H1 (cell line): ENCODE measurements around the gene SEC24B. TPM values are rescaled to one million over a fixed set of nuclear protein-coding genes. Genes with fewer than 3 reads are reported as not detected.

Experiments
- EGR1 ChIP-seq: IDR thresholded peaks from 2 replicates; pipeline ENCODE4 v1.6.1; 2011; ENCODE audit warnings: low read depth, low read length, borderline replicate concordance
- GABPA ChIP-seq: IDR thresholded peaks from 2 replicates; pipeline ENCODE4 v1.6.1; 2011; ENCODE audit warnings: mild to moderate bottlenecking, low read length, moderate library complexity, borderline replicate concordance; ENCODE audit not compliant: insufficient read depth
- HDAC2 ChIP-seq, 2 experiments: fragments of 300-600 bp in 1 of 2; sonication (generic) in 1 of 2; IDR thresholded peaks; 2 replicates each; pipeline ENCODE4 v1.6.1; 2011 to 2012; ENCODE audit warnings: low read depth in 2 of 2, low read length in 2 of 2, mild to moderate bottlenecking in 2 of 2, moderate library complexity in 2 of 2, borderline replicate concordance in 1 of 2, inconsistent platforms in 1 of 2
- MAFK ChIP-seq: IDR thresholded peaks from 2 replicates; pipeline ENCODE4 v1.6.1; 2012; ENCODE audit warnings: low read depth, mild to moderate bottlenecking, improper control_type of control experiment, low read length
- SP2 ChIP-seq: IDR thresholded peaks from 2 replicates; pipeline ENCODE4 v1.6.1; 2012; ENCODE audit warnings: mild to moderate bottlenecking, low read length, inconsistent platforms
- polyA plus RNA-seq, 7 experiments: library from polyadenylated mRNA; depleted of rRNA in 3 of 7; stranded (reverse) in 5 of 7; unstranded in 2 of 7; fragments of >200 nt in 5 of 7; fragments of 200-250 nt in 2 of 7; gene quantifications; 1 replicate in 5 of 7; 2 replicates in 1 of 7; 4 replicates in 1 of 7; pipeline versions ENCODE4 v1.2.1 to v1.2.3, GENCODE V29; 2011 to 2013; ENCODE audit warnings: missing spikeins in 2 of 7, mixed read lengths in 2 of 7
- total RNA-seq: library from RNA; stranded (reverse); fragmentation: NEBNext Ultra II Directional; extraction: Animal tissue kit (Norgen Biotek cat#: 25700); gene quantifications from 2 replicates; pipeline ENCODE4 v1.2.1, GENCODE V29; 2021
- TF ChIP-seq, protein P1 (sequence below): fragments of 300-600 bp; sonication (generic); IDR thresholded peaks from 2 replicates; pipeline ENCODE4 v1.7.1; 2012; ENCODE audit warnings: low read length, moderate library complexity, mild to moderate bottlenecking, inconsistent platforms; ENCODE audit not compliant: insufficient replicate concordance
- TF ChIP-seq, protein P2 (sequence below): IDR thresholded peaks from 2 replicates; pipeline ENCODE4 v1.6.1; 2012; ENCODE audit warnings: inconsistent platforms
- TF ChIP-seq, protein P3 (sequence below), 3 experiments: IDR thresholded peaks; 1 replicate in 2 of 3; 2 replicates in 1 of 3; pipeline versions ENCODE4 v1.5.1 to v1.6.1; 2011; ENCODE audit warnings: low read length in 3 of 3, mild to moderate bottlenecking in 3 of 3, inconsistent platforms in 2 of 3, low read depth in 1 of 3, moderate library complexity in 1 of 3; ENCODE audit not compliant: insufficient read depth in 1 of 3; ENCODE audit errors: control extremely low read depth in 1 of 3

SEC24B gene
- total and polyA plus RNA-seq, 2 of the 8 experiments (the other 6 are each of a cell fraction or from before 2014, with no cell fraction given): 25.6 to 30.9 TPM

DNA sequence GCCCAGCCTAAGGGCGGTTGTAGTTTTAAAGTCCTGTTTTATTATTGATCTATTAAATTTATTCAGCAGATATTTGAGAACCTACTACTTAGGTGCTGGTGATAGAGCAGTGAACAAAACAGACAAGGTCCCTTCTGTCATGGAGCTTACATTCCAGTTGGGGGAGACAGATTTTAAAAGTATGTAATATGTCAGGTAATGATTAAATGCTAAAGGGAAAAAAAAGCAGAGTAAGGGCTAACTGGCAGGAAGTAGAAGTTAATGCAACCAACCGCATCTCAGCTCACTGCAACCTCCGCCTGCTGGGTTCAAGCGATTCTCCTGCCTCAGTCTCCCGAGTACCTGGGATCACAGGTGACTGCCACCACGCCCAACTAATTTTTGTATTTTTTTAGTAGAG lies 118.6 kb downstream of the SEC24B start (continued):
- TF ChIP-seq, protein P1, sequence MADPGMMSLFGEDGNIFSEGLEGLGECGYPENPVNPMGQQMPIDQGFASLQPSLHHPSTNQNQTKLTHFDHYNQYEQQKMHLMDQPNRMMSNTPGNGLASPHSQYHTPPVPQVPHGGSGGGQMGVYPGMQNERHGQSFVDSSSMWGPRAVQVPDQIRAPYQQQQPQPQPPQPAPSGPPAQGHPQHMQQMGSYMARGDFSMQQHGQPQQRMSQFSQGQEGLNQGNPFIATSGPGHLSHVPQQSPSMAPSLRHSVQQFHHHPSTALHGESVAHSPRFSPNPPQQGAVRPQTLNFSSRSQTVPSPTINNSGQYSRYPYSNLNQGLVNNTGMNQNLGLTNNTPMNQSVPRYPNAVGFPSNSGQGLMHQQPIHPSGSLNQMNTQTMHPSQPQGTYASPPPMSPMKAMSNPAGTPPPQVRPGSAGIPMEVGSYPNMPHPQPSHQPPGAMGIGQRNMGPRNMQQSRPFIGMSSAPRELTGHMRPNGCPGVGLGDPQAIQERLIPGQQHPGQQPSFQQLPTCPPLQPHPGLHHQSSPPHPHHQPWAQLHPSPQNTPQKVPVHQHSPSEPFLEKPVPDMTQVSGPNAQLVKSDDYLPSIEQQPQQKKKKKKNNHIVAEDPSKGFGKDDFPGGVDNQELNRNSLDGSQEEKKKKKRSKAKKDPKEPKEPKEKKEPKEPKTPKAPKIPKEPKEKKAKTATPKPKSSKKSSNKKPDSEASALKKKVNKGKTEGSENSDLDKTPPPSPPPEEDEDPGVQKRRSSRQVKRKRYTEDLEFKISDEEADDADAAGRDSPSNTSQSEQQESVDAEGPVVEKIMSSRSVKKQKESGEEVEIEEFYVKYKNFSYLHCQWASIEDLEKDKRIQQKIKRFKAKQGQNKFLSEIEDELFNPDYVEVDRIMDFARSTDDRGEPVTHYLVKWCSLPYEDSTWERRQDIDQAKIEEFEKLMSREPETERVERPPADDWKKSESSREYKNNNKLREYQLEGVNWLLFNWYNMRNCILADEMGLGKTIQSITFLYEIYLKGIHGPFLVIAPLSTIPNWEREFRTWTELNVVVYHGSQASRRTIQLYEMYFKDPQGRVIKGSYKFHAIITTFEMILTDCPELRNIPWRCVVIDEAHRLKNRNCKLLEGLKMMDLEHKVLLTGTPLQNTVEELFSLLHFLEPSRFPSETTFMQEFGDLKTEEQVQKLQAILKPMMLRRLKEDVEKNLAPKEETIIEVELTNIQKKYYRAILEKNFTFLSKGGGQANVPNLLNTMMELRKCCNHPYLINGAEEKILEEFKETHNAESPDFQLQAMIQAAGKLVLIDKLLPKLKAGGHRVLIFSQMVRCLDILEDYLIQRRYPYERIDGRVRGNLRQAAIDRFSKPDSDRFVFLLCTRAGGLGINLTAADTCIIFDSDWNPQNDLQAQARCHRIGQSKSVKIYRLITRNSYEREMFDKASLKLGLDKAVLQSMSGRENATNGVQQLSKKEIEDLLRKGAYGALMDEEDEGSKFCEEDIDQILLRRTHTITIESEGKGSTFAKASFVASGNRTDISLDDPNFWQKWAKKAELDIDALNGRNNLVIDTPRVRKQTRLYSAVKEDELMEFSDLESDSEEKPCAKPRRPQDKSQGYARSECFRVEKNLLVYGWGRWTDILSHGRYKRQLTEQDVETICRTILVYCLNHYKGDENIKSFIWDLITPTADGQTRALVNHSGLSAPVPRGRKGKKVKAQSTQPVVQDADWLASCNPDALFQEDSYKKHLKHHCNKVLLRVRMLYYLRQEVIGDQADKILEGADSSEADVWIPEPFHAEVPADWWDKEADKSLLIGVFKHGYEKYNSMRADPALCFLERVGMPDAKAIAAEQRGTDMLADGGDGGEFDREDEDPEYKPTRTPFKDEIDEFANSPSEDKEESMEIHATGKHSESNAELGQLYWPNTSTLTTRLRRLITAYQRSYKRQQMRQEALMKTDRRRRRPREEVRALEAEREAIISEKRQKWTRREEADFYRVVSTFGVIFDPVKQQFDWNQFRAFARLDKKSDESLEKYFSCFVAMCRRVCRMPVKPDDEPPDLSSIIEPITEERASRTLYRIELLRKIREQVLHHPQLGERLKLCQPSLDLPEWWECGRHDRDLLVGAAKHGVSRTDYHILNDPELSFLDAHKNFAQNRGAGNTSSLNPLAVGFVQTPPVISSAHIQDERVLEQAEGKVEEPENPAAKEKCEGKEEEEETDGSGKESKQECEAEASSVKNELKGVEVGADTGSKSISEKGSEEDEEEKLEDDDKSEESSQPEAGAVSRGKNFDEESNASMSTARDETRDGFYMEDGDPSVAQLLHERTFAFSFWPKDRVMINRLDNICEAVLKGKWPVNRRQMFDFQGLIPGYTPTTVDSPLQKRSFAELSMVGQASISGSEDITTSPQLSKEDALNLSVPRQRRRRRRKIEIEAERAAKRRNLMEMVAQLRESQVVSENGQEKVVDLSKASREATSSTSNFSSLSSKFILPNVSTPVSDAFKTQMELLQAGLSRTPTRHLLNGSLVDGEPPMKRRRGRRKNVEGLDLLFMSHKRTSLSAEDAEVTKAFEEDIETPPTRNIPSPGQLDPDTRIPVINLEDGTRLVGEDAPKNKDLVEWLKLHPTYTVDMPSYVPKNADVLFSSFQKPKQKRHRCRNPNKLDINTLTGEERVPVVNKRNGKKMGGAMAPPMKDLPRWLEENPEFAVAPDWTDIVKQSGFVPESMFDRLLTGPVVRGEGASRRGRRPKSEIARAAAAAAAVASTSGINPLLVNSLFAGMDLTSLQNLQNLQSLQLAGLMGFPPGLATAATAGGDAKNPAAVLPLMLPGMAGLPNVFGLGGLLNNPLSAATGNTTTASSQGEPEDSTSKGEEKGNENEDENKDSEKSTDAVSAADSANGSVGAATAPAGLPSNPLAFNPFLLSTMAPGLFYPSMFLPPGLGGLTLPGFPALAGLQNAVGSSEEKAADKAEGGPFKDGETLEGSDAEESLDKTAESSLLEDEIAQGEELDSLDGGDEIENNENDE: no peak
- no peak for TF ChIP-seq HDAC2 (IDR thresholded peaks at IDR 0.05; ENCODE audit: borderline replicate concordance in 1 of 2, low read depth in 2 of 2, low read length in 2 of 2)
- TF ChIP-seq MAFK: no peak
- TF ChIP-seq EGR1: no peak
- TF ChIP-seq GABPA: no peak
- TF ChIP-seq SP2: no peak
- TF ChIP-seq, protein P2, sequence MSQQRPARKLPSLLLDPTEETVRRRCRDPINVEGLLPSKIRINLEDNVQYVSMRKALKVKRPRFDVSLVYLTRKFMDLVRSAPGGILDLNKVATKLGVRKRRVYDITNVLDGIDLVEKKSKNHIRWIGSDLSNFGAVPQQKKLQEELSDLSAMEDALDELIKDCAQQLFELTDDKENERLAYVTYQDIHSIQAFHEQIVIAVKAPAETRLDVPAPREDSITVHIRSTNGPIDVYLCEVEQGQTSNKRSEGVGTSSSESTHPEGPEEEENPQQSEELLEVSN: no peak
- TF ChIP-seq, protein P3, sequence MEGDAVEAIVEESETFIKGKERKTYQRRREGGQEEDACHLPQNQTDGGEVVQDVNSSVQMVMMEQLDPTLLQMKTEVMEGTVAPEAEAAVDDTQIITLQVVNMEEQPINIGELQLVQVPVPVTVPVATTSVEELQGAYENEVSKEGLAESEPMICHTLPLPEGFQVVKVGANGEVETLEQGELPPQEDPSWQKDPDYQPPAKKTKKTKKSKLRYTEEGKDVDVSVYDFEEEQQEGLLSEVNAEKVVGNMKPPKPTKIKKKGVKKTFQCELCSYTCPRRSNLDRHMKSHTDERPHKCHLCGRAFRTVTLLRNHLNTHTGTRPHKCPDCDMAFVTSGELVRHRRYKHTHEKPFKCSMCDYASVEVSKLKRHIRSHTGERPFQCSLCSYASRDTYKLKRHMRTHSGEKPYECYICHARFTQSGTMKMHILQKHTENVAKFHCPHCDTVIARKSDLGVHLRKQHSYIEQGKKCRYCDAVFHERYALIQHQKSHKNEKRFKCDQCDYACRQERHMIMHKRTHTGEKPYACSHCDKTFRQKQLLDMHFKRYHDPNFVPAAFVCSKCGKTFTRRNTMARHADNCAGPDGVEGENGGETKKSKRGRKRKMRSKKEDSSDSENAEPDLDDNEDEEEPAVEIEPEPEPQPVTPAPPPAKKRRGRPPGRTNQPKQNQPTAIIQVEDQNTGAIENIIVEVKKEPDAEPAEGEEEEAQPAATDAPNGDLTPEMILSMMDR (IDR thresholded peaks at IDR 0.05; ENCODE audit: control extremely low read depth in 1 of 3, insufficient read depth in 1 of 3, low read depth in 1 of 3, low read length in 3 of 3): no peak
